Measurements from ENCODE around the gene FMR1NB.

The FMR1NB gene

DNA sequence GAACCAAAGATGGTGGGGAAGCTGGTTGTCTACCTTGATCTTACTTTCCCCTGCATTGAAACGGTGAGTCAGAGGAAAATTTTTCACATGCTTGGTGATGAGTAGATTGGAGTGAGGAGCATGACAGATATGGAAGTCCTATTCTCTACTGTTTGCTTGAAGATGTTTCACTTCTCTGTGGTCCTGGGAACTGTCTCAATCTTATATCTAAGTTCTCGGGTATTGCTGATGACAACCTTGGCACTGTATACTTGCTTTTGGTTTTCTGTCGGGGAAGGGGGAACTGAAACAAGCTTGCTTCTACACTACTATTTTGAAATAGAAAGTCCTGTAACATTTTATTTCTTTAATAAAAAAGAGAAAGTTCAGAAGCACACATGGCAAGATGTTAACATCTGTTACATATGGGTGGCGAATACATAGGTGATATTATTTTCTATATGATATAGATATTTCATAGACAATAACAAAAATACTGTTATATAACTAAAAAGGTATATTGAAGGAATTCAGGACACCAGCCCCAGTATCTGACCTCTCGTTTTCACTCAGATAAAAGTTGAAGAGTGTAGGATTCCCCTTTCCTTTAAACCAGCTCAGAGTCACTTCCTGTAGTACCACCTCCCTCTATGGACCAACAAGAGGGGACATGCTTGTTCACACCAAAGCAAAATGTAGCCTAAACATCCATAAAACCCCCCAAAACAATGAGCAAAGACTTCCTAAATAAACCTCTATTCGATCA lies 88.8 kb downstream of the FMR1NB start:
- FAIRE-seq (no peak), DNase-seq (ENCODE audit: insufficient read length, low spot score) (no peak)

DNA sequence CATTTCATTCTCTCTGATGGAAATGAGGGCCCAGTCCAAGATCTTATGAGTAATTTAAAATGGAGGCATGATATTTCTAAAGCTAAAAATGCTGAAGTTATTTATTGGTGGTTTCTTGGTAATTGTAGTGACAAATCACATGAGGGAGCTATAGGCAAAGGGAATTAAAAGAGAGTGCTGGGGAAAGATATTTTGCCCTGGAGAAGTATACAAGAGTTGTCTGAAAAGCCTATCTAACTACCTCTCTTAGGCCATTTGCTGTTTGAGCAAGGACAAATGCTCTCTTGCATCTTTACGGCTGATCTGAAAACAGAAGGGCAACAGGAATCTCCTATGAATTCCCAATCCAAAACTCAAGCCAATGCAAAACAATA lies 89.4 kb downstream of the FMR1NB start:
- FAIRE-seq, result peak; percentile 83

More for the DNA sequence above, 89.4 kb downstream of the FMR1NB start:
- DNase-seq (ENCODE audit: insufficient read length, low spot score), result no peak

Data from GM19239 (cell line).